Omental fat pad (tissue), 4 donors: ENCODE measurements around the gene NSL1. TPM values are rescaled to one million over a fixed set of nuclear protein-coding genes. Genes with fewer than 3 reads are reported as not detected.
"Not testable (repeated sequence)": the region's sequence is repeated elsewhere in the genome, so short reads cannot be mapped to it uniquely, and the experiment has no call there.

Source experiments
- ATAC-seq: fragments of 150-250 bp; one replicate; pipeline ENCODE4 v1.9.1; 2016; ENCODE audit warnings: mild to moderate bottlenecking, moderate library complexity; ENCODE audit not compliant: low FRiP score
- DNase-seq: peaks from one replicate; pipeline ENCODE4 v3.0.0-alpha.2; 2019; ENCODE audit warnings: low spot score
- total RNA-seq, 4 donors: library from RNA; depleted of rRNA; stranded (reverse); fragments of >200 nt; gene quantifications; one replicate each; pipeline ENCODE4 v1.1.0, GENCODE V29; 2016
- TF ChIP-seq, protein P1 (sequence below), 3 donors: fragments of 450-650 bp; IDR thresholded peaks; one replicate each; pipeline ENCODE4 v1.5.1; 2016 to 2017; ENCODE audit warnings: antibody characterized with exemption in 3 of 3, mild to moderate bottlenecking in 3 of 3, moderate library complexity in 2 of 3

NSL1 gene
- total RNA-seq, 4 donors from 2014 or later, result 17.8 to 32.2 (median 27.3) TPM

DNA sequence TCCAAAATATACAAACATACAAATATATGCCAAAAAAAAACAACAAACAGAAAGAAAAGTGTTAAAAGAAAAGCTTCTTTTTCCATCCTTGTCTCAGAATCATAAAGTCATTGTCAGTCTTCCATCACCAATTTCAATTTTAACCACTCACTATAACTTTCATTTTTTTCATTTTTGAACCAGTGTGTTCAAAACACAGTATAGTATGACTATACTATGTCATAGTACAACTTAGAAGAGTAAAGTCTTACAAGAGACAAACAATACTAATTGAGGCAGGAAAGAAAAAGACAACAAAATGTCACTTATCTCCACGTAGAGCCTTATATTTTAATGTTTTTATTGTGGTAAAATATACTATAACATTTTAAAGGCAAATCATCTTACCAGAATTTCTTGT, 7.6 kb downstream of the NSL1 start:
- ATAC-seq, result no peak
- TF ChIP-seq, protein P1, sequence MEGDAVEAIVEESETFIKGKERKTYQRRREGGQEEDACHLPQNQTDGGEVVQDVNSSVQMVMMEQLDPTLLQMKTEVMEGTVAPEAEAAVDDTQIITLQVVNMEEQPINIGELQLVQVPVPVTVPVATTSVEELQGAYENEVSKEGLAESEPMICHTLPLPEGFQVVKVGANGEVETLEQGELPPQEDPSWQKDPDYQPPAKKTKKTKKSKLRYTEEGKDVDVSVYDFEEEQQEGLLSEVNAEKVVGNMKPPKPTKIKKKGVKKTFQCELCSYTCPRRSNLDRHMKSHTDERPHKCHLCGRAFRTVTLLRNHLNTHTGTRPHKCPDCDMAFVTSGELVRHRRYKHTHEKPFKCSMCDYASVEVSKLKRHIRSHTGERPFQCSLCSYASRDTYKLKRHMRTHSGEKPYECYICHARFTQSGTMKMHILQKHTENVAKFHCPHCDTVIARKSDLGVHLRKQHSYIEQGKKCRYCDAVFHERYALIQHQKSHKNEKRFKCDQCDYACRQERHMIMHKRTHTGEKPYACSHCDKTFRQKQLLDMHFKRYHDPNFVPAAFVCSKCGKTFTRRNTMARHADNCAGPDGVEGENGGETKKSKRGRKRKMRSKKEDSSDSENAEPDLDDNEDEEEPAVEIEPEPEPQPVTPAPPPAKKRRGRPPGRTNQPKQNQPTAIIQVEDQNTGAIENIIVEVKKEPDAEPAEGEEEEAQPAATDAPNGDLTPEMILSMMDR (IDR thresholded peaks at IDR 0.05), result no peak
- DNase-seq, result no peak

DNA sequence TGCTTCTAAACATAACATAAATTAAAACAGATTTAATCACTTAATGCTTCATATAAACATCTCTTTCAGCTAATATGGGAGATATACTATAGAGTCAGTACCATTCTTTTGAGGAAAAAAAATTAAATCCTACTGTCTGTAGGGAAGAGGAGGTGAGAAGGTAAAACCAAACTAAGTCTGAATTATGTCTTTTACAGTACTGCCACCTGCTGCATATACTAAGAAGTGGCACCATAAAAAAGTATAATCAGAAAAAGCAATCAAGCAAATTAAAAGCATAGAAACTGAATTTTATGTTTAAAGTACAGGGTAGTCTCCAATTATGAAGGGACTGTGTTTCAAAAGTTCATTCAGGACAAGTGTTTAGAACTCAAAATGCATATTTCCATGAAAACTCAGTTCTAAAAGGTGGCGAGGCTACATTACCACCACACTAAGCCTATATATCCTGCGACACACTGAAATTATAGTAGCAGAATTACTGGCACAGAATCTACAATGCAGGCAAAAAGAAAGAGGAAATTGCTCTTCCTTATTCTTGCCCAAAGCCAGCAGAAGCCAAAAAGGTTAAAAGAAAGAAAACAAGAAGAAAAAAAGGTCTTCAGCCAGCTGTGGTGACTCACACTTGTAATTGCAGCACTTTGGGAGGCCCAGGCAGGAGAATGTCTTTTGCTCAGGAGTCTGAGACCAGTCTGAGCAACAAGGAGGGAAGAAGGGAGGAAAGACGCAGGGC, 9.0 kb downstream of the NSL1 start:
- TF ChIP-seq, protein P1 (IDR thresholded peaks at IDR 0.05), result no peak
- ATAC-seq, result peak; percentile 71
- no peak for DNase-seq

DNA sequence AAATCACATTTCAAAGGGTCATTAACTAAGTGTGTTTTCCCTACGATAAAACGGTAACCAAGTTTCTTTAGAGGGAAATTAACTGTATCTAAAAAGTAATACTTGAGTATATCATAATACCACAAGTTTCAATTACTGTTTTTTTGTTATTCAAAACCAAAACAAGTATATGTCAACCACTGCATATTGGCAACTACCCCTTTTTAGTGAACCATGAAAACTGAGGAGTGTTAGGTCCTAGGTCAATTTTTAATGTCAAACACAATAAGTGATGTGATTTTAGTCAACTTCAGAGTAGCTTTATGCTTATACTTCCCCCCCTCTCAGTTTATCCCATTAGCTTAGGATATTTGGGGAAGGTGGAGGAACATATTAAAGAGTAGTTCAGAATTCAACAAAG, 10.4 kb downstream of the NSL1 start:
- DNase-seq (no peak), ATAC-seq (no peak)
- TF ChIP-seq, protein P1 (IDR thresholded peaks at IDR 0.05), result no peak

DNA sequence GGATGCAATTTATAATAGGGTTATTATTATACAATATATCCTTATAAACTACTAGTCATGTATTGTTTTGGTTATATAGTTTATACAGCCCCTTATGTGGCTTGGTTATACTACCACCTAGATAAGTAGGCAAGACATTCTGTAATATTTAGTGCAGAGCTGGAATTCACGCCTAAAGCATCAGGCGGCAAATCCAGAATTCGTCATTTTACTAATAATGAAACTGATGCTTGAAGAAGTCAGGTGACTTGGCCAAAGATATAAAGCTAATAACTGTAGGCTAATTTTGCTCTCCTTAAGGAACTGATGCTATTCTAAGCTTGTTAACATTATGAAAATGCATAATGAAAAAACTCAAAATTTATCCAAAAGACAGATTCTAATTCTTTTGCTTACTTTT, 10.8 kb downstream of the NSL1 start:
- no peak for ATAC-seq
- TF ChIP-seq, protein P1 (IDR thresholded peaks at IDR 0.05), result no peak
- DNase-seq, result no peak

DNA sequence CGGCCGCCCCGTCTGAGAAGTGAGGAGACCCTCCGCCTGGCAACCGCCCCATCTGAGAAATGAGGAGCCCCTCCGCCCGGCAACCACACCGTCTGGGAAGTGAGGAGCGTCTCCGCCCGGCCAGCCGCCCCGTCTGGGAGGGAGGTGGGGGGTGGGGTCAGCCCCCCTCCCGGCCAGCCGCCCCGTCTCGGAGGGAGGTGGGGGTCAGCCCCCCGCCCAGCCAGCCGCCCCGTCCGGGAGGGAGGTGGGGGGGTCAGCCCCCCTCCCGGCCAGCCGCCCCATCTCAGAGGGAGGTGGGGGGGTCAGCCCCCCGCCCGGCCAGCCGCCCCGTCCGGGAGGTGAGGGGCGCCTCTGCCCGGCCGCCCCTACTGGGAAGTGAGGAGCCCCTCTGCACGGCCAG, 12.5 kb downstream of the NSL1 start:
- ATAC-seq, DNase-seq: not testable (repeated sequence)

DNA sequence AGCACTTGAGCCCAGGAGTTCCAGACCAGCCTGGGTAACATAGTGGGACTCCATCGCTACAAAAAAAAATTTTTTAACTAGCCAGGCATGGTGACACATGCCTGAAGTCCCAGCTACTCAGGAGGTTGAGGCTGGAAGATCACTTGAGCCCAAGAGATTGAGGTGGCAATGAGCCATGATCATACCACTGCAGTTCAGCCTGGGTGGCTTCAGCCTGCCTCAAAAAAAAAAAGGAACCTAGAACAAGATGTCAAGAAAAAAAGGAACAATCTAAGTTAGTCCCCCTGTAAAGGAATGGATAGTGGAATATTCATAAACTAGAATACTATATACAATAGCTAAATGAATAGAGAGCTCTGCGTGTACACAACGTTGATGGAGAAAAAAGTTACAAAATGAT, 14.4 kb downstream of the NSL1 start:
- DNase-seq (no peak), ATAC-seq (no peak)
- TF ChIP-seq, protein P1 (IDR thresholded peaks at IDR 0.05), result no peak

DNA sequence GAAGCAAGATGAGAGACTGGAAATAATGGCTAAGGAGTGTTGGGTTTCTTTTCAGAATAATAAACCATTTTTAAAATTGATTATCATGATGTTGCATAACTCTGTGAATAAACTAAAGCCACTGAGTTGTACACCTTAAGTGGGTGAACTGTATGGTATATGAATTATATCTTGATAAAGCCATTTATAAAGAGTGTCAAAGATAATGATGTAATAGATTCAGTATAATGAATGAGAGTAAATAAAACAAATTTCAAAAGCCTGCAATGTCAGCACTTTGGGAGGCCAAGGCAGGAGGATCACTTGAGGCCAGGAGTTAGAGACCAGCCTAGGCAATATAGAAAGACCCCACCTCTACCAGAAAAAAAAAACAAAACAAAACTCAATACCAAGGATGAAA, 16.3 kb downstream of the NSL1 start:
- ATAC-seq (no peak), DNase-seq (no peak)
- TF ChIP-seq, protein P1 (IDR thresholded peaks at IDR 0.05), result no peak
